GM21737 (cell line): ENCODE measurements around the gene DNPH1.

ENCODE experiments used
- ATAC-seq: cut with Tn5 transposase; IDR thresholded peaks from one replicate; pipeline ENCODE4 v1.9.1; 2021; ENCODE audit warnings: mild to moderate bottlenecking, moderate library complexity; ENCODE audit not compliant: unreplicated experiment

DNPH1 gene

GRCh38 chr6:43219119-43219518 lies 10.2 kb downstream of the DNPH1 start:
- ATAC-seq = no peak

- no peak for ATAC-seq
These were observed 11.9 kb downstream of the DNPH1 start for GRCh38 chr6:43217351-43217750.

GRCh38 chr6:43216200-43216599 lies 13.1 kb downstream of the DNPH1 start:
- no peak for ATAC-seq

GRCh38 chr6:43215066-43215465 lies 14.2 kb downstream of the DNPH1 start:
- no peak for ATAC-seq

GRCh38 chr6:43213431-43213830 lies 15.8 kb downstream of the DNPH1 start:
- no peak for ATAC-seq

- no peak for ATAC-seq
These were observed 17.3 kb downstream of the DNPH1 start for GRCh38 chr6:43211955-43212354.

GRCh38 chr6:43207286-43207685 lies 22.0 kb downstream of the DNPH1 start:
- no peak for ATAC-seq

- no peak for ATAC-seq
These were observed 23.4 kb downstream of the DNPH1 start for GRCh38 chr6:43205849-43206248.

GRCh38 chr6:43204271-43205105 lies 24.8 kb downstream of the DNPH1 start:
- no peak for ATAC-seq

- no peak for ATAC-seq
These were observed 25.6 kb downstream of the DNPH1 start for GRCh38 chr6:43203718-43204095.

- ATAC-seq = no peak
These were observed 26.1 kb downstream of the DNPH1 start for GRCh38 chr6:43203029-43203717.

- no peak for ATAC-seq
These were observed 26.8 kb downstream of the DNPH1 start for GRCh38 chr6:43202451-43202850.

GRCh38 chr6:43200541-43200940 lies 28.7 kb downstream of the DNPH1 start:
- no peak for ATAC-seq

- no peak for ATAC-seq
These were observed 29.4 kb downstream of the DNPH1 start for GRCh38 chr6:43199912-43200311.

- no peak for ATAC-seq
These were observed 32.9 kb downstream of the DNPH1 start for GRCh38 chr6:43196337-43196736.

- ATAC-seq = no peak
These were observed 35.4 kb downstream of the DNPH1 start for GRCh38 chr6:43193929-43194328.

GRCh38 chr6:43192911-43193310 lies 36.4 kb downstream of the DNPH1 start:
- no peak for ATAC-seq

GRCh38 chr6:43189776-43190304 lies 39.4 kb downstream of the DNPH1 start:
- no peak for ATAC-seq

- ATAC-seq = no peak
These were observed 40.9 kb downstream of the DNPH1 start for GRCh38 chr6:43188426-43188825.

GRCh38 chr6:43187821-43188220 lies 41.5 kb downstream of the DNPH1 start:
- ATAC-seq = no peak

GRCh38 chr6:43186706-43187105 lies 42.6 kb downstream of the DNPH1 start:
- ATAC-seq = no peak

- no peak for ATAC-seq
These were observed 43.3 kb downstream of the DNPH1 start for GRCh38 chr6:43186019-43186418.
